H1 (cell line): ENCODE measurements around the gene MAPK8IP2. TPM values are rescaled to one million over a fixed set of nuclear protein-coding genes. Genes with fewer than 3 reads are reported as not detected.

ENCODE experiments used
- CTCF ChIA-PET: fragments of 300-600 bp; sonication (Branson Sonifier 250); formaldehyde crosslinking; loops from one replicate; lab custom pipeline; 2021; ENCODE audit not compliant: partially characterized antibody; lab: Charles Lee
- POLR2A ChIA-PET: fragments of 300-600 bp; sonication (Branson Sonifier 250); formaldehyde crosslinking; loops from one replicate; lab custom pipeline; 2021; ENCODE audit warnings: inconsistent platforms; ENCODE audit not compliant: partially characterized antibody; lab: Charles Lee
- DNase-seq, 2 experiments: peaks; one replicate each; pipeline versions ENCODE4 v3.0.0 to v3.0.0-alpha.2; 2010 to 2022; ENCODE audit warnings: low spot score in 2 of 2, low read depth in 1 of 2, mixed read lengths in 1 of 2
- FAIRE-seq: peaks from 2 replicates; lab custom pipeline; 2011; peaks lifted over from hg19 to GRCh38; lab: Jason Lieb, UNC
- H2AFZ ChIP-seq: 2 replicates; pipeline ENCODE4 v1.8.1; 2012; ENCODE audit warnings: low read length, inconsistent platforms
- H2AK5ac ChIP-seq: 2 replicates; pipeline ENCODE4 v1.6.1; 2013; ENCODE audit warnings: low read depth, low read length
- H2BK120ac ChIP-seq: replicated peaks from 2 replicates; pipeline ENCODE3; 2013; ENCODE audit warnings: low read depth, low read length, inconsistent platforms
- H2BK12ac ChIP-seq: 2 replicates; pipeline ENCODE4 v1.6.1; 2013; ENCODE audit warnings: low read depth, low read length
- H2BK15ac ChIP-seq: 2 replicates; pipeline ENCODE4 v1.6.1; 2013; ENCODE audit warnings: low read length
- H2BK20ac ChIP-seq: 2 replicates; pipeline ENCODE4 v1.6.1; 2013; ENCODE audit warnings: low read length
- H2BK5ac ChIP-seq: 2 replicates; pipeline ENCODE4 v1.6.1; 2013; ENCODE audit warnings: low read depth, low read length
- H3K14ac ChIP-seq: 2 replicates; pipeline ENCODE4 v1.6.1; 2013; ENCODE audit warnings: inconsistent platforms; ENCODE audit not compliant: insufficient read length
- H3K18ac ChIP-seq: 2 replicates; pipeline ENCODE4 v1.6.1; 2013; ENCODE audit warnings: low read length; ENCODE audit errors: extremely low read depth
- H3K23ac ChIP-seq: 2 replicates; pipeline ENCODE4 v1.6.1; 2013; ENCODE audit warnings: inconsistent platforms; ENCODE audit not compliant: insufficient read length
- H3K23me2 ChIP-seq: 2 replicates; pipeline ENCODE4 v1.6.1; 2013; ENCODE audit warnings: low read depth, low read length
- H3K27ac ChIP-seq: 2 replicates; pipeline ENCODE4 v1.6.1; 2011; ENCODE audit warnings: low read depth, low read length, inconsistent platforms
- H3K27me3 ChIP-seq, 4 experiments: replicated peaks in 1 of 4; 1 replicate in 1 of 4; 2 replicates in 3 of 4; pipeline versions ENCODE4 v1.6.1 to v1.8.1; 2011 to 2013; ENCODE audit warnings: low read length in 3 of 4, mild to moderate bottlenecking in 3 of 4, inconsistent platforms in 2 of 4, mixed read lengths in 2 of 4, moderate library complexity in 1 of 4; ENCODE audit not compliant: control insufficient read depth in 3 of 4, insufficient read depth in 3 of 4; ENCODE audit errors: extremely low read depth in 1 of 4
- H3K36me3 ChIP-seq, 4 experiments: 2 replicates each; pipeline versions ENCODE4 v1.6.1 to v1.8.1; 2011 to 2013; ENCODE audit warnings: mild to moderate bottlenecking in 4 of 4, low read length in 3 of 4, moderate library complexity in 2 of 4, control low read depth in 1 of 4, inconsistent platforms in 1 of 4; ENCODE audit not compliant: insufficient read depth in 4 of 4, control insufficient read depth in 2 of 4
- H3K4ac ChIP-seq: replicated peaks from 2 replicates; pipeline ENCODE3; 2013; ENCODE audit warnings: low read length, low read depth, mixed read lengths, inconsistent platforms; ENCODE audit not compliant: insufficient read length
- H3K4me1 ChIP-seq, 4 experiments: replicated peaks in 1 of 4; 1 replicate in 1 of 4; 2 replicates in 3 of 4; pipeline versions ENCODE4 v1.6.1 to v1.8.1; 2011 to 2013; ENCODE audit warnings: low read length in 3 of 4, inconsistent platforms in 2 of 4, mixed read lengths in 1 of 4; ENCODE audit not compliant: insufficient read depth in 4 of 4, control insufficient read depth in 3 of 4
- H3K4me2 ChIP-seq, 2 experiments: 2 replicates each; pipeline versions ENCODE4 v1.6.1 to v1.8.1; 2011 to 2013; ENCODE audit warnings: low read depth in 2 of 2, low read length in 2 of 2, control low read depth in 1 of 2, inconsistent platforms in 1 of 2, mild to moderate bottlenecking in 1 of 2; ENCODE audit not compliant: insufficient read depth in 1 of 2
- H3K4me3 ChIP-seq, 4 experiments: fragments of 200-600, 300-600 bp in 1 of 4; sonication (generic), shearing (Covaris generic), sonication (Bioruptor Twin) in 1 of 4; 2 replicates each; pipeline versions ENCODE4 v1.5.1 to v1.8.1; 2011 to 2016; ENCODE audit warnings: low read length in 4 of 4, low read depth in 3 of 4, control low read depth in 2 of 4, inconsistent platforms in 2 of 4, mild to moderate bottlenecking in 2 of 4, mixed read lengths in 1 of 4, moderate library complexity in 1 of 4; ENCODE audit not compliant: insufficient read depth in 2 of 4; ENCODE audit errors: extremely low read depth in 1 of 4
- H3K56ac ChIP-seq: replicated peaks from 2 replicates; pipeline ENCODE3; 2013; ENCODE audit warnings: low read depth, mild to moderate bottlenecking, mixed read lengths, low read length, inconsistent platforms; ENCODE audit not compliant: insufficient read length
- H3K79me1 ChIP-seq: 2 replicates; pipeline ENCODE4 v1.6.1; 2013; ENCODE audit warnings: low read depth, low read length, control low read depth
- H3K79me2 ChIP-seq, 2 experiments: 2 replicates each; pipeline versions ENCODE4 v1.6.1 to v1.8.1; 2012 to 2013; ENCODE audit warnings: low read length in 2 of 2, mild to moderate bottlenecking in 2 of 2, inconsistent platforms in 1 of 2; ENCODE audit not compliant: insufficient read depth in 2 of 2, control insufficient read depth in 1 of 2
- H3K9ac ChIP-seq, 4 experiments: replicated peaks in 1 of 4; 1 replicate in 1 of 4; 2 replicates in 3 of 4; pipeline versions ENCODE4 v1.6.1 to v1.8.1; 2011 to 2013; ENCODE audit warnings: low read depth in 3 of 4, low read length in 3 of 4, control low read depth in 2 of 4, mild to moderate bottlenecking in 2 of 4, moderate library complexity in 2 of 4, inconsistent platforms in 1 of 4; ENCODE audit errors: extremely low read depth in 1 of 4
- H3K9me3 ChIP-seq, 2 experiments: 2 replicates each; pipeline versions ENCODE4 v1.6.1 to v1.8.1; 2012 to 2013; ENCODE audit warnings: mild to moderate bottlenecking in 2 of 2, moderate library complexity in 2 of 2, control low read depth in 1 of 2, inconsistent platforms in 1 of 2, low read depth in 1 of 2, low read length in 1 of 2, mixed read lengths in 1 of 2; ENCODE audit not compliant: insufficient read depth in 2 of 2
- H4K20me1 ChIP-seq, 2 experiments: replicated peaks in 1 of 2; 2 replicates each; pipeline versions ENCODE3 to v1.8.1; 2011 to 2013; ENCODE audit warnings: inconsistent platforms in 2 of 2, low read length in 2 of 2, mild to moderate bottlenecking in 1 of 2; ENCODE audit not compliant: insufficient read depth in 2 of 2, control insufficient read depth in 1 of 2
- H4K5ac ChIP-seq: 2 replicates; pipeline ENCODE4 v1.6.1; 2013; ENCODE audit warnings: low read length, low read depth, mixed read lengths, inconsistent platforms; ENCODE audit not compliant: insufficient read length
- H4K8ac ChIP-seq: 2 replicates; pipeline ENCODE4 v1.8.0; 2013; ENCODE audit warnings: mild to moderate bottlenecking, moderate library complexity, low read length, inconsistent platforms; ENCODE audit not compliant: insufficient read depth; ENCODE audit errors: extremely low read depth
- H4K91ac ChIP-seq: replicated peaks from 2 replicates; pipeline ENCODE3; 2013; ENCODE audit warnings: low read length, mixed read lengths, inconsistent platforms; ENCODE audit not compliant: insufficient read length
- HDAC2 ChIP-seq, 2 experiments: fragments of 300-600 bp in 1 of 2; sonication (generic) in 1 of 2; IDR thresholded peaks; 2 replicates each; pipeline ENCODE4 v1.6.1; 2011 to 2012; ENCODE audit warnings: low read depth in 2 of 2, low read length in 2 of 2, mild to moderate bottlenecking in 2 of 2, moderate library complexity in 2 of 2, borderline replicate concordance in 1 of 2, inconsistent platforms in 1 of 2
- WGBS, 2 experiments: shearing (Covaris generic) in 1 of 2; methylation state at CpG; one replicate each; pipeline versions ENCODE4 v1.1.6 to v1.1.7; 2013 to 2015; ENCODE audit warnings: low lambda C conversion rate in 2 of 2, mixed read lengths in 2 of 2, inconsistent platforms in 1 of 2, low coverage in 1 of 2, missing lambda C conversion rate in 1 of 2; ENCODE audit not compliant: insufficient replicate concordance in 2 of 2, insufficient coverage in 1 of 2, insufficient read length in 1 of 2; ENCODE audit errors: extremely low coverage in 1 of 2, missing lambda C conversion rate in 1 of 2; 5-methylcytosine and 5-hydroxymethylcytosine counted together
- polyA plus RNA-seq, 7 experiments: library from polyadenylated mRNA; depleted of rRNA in 3 of 7; stranded (reverse) in 5 of 7; unstranded in 2 of 7; fragments of >200 nt in 5 of 7; fragments of 200-250 nt in 2 of 7; gene quantifications; 1 replicate in 5 of 7; 2 replicates in 1 of 7; 4 replicates in 1 of 7; pipeline versions ENCODE4 v1.2.1 to v1.2.3, GENCODE V29; 2011 to 2013; ENCODE audit warnings: missing spikeins in 2 of 7, mixed read lengths in 2 of 7
- total RNA-seq: library from RNA; stranded (reverse); fragmentation: NEBNext Ultra II Directional; extraction: Animal tissue kit (Norgen Biotek cat#: 25700); gene quantifications from 2 replicates; pipeline ENCODE4 v1.2.1, GENCODE V29; 2021

MAPK8IP2 gene
- total and polyA plus RNA-seq, 2 of the 8 experiments (the other 6 are each of a cell fraction or from before 2014, with no cell fraction given) = 1.5 to 5.5 TPM

DNA sequence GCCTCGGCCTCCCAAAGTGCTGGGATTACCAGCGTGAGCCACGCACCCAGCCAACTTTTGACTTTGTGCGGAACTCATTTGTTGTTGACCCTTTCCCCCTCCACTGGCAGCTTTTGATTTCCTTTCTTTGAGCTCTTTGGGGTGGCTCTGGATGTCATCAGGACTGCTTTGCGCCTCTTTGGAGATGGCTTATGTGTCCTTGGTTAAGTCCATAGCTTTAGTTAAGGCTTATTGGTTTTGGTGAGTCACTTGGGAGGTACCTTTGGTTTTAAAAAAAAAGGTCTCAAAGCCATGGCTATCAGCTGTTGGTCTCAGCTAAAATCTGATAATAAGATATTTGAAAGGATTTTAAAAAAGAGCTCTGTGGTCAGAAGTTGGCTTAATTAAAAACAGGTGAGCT, 32.5 kb downstream of the MAPK8IP2 start:
- no peak overlapping the region for H3K14ac ChIP-seq
- H3K4me3 ChIP-seq = no peak overlapping the region
- no peak for FAIRE-seq
- peaks cover 0 to 6% (median 5%) of the 10 kb centered on the region in 4 experiments; a peak in 3 of 7 replicates for H3K27me3 ChIP-seq
- H3K27ac ChIP-seq = no peak overlapping the region
- H3K56ac ChIP-seq = no peak overlapping the region
- no peak overlapping the region for H2BK5ac ChIP-seq
- H4K8ac ChIP-seq = no peak overlapping the region
- peaks cover 0 to 6% of the 10 kb centered on the region in 2 experiments for H4K20me1 ChIP-seq
- no peak overlapping the region for H3K4ac ChIP-seq
- H2BK15ac ChIP-seq = no peak overlapping the region
- no peak overlapping the region for H3K9ac ChIP-seq
- H3K18ac ChIP-seq = no peak overlapping the region
- no peak overlapping the region for H3K4me2 ChIP-seq
- H3K23ac ChIP-seq = no peak overlapping the region
- H3K79me1 ChIP-seq = peaks cover 4% of the 10 kb centered on the region
- POLR2A ChIA-PET = interaction anchor here (0.8 to 1.4 kb wide), 2 partner anchors 9 to 10 kb away, joined by 3 to 4 read pairs; no protein-coding TSS in a partner anchor
- CTCF ChIA-PET = interaction anchor here (0.6 to 2.4 kb wide), 7 partner anchors 8 to 131 kb away, joined by 3 to 8 read pairs (median 5); no protein-coding TSS in a partner anchor
- H4K5ac ChIP-seq = no peak overlapping the region
- no peaks in the 10 kb centered on the region for H3K9me3 ChIP-seq
- no peak overlapping the region for H2BK12ac ChIP-seq
- no peak overlapping the region for H4K91ac ChIP-seq
- H2BK20ac ChIP-seq = no peak overlapping the region
- no peak overlapping the region for H2BK120ac ChIP-seq
- DNase-seq = no peak
- peaks cover 6% of the 10 kb centered on the region; the same call in 1 of the 2 replicates for H3K23me2 ChIP-seq
- no peak overlapping the region for H2AK5ac ChIP-seq
- 83% methylated on average over 5 of the region's 5 CpGs; no CpG with 5 or more reads in 1 of the 2 experiments for WGBS, 2 experiments
- no peak overlapping the region for H2AFZ ChIP-seq
- no peak for TF ChIP-seq HDAC2 (IDR thresholded peaks at IDR 0.05; ENCODE audit: borderline replicate concordance in 1 of 2, low read depth in 2 of 2, low read length in 2 of 2)
- peaks cover 0 to 6% (median 3%) of the 10 kb centered on the region in 4 experiments; a peak in 5 of 7 replicates for H3K4me1 ChIP-seq
- H3K79me2 ChIP-seq = no peaks in the 10 kb centered on the region
- H3K36me3 ChIP-seq = no peaks in the 10 kb centered on the region
